Calu3 (cell line): ENCODE measurements around the gene GTF2A1L. TPM values are rescaled to one million over a fixed set of nuclear protein-coding genes. Genes with fewer than 3 reads are reported as not detected.

ENCODE experiments used
- Bru-seq: library from RNA; stranded (reverse); fragments of 400-500 nt; gene quantifications from one replicate; lab custom pipeline; 2021; lab: Mats Ljungman, UMichigan
- BruChase-seq, 2 experiments: library from RNA; stranded (reverse); fragments of 400-500 nt; gene quantifications; one replicate each; lab custom pipeline; 2021; lab: Mats Ljungman, UMichigan
- BruUV-seq: library from RNA; stranded (reverse); fragments of 400-500 nt; replicated peaks from 2 replicates; lab custom pipeline; 2021; lab: Mats Ljungman, UMichigan
- CTCF ChIA-PET: fragments of 300-600 bp; sonication (Branson Sonifier 250); formaldehyde crosslinking; loops from one replicate; lab custom pipeline; 2022; ENCODE audit warnings: antibody characterized with exemption; lab: Charles Lee
- DNase-seq: peaks from one replicate; pipeline ENCODE4 v3.0.0; 2022
- H3K27ac Mint-ChIP-seq: one replicate; pipeline ENCODE4 v1.8.0; 2022; ENCODE audit warnings: mixed read lengths; ENCODE audit not compliant: unreplicated experiment
- H3K27me3 Mint-ChIP-seq: one replicate; pipeline ENCODE4 v1.8.0; 2022; ENCODE audit warnings: mixed read lengths; ENCODE audit not compliant: unreplicated experiment
- H3K36me3 Mint-ChIP-seq: one replicate; pipeline ENCODE4 v1.8.0; 2022; ENCODE audit warnings: mild to moderate bottlenecking, moderate library complexity, mixed read lengths; ENCODE audit not compliant: insufficient read depth, unreplicated experiment
- H3K4me1 Mint-ChIP-seq: one replicate; pipeline ENCODE4 v1.8.0; 2022; ENCODE audit warnings: mild to moderate bottlenecking, low read depth, mixed read lengths; ENCODE audit not compliant: unreplicated experiment
- H3K4me3 Mint-ChIP-seq: one replicate; pipeline ENCODE4 v1.8.0; 2022; ENCODE audit warnings: mild to moderate bottlenecking, low read depth, moderate library complexity, mixed read lengths; ENCODE audit not compliant: unreplicated experiment
- H3K9me3 Mint-ChIP-seq: one replicate; pipeline ENCODE4 v1.8.0; 2022; ENCODE audit warnings: low read depth, mixed read lengths; ENCODE audit not compliant: unreplicated experiment
- intact Hi-C: fragments of 100-400 bp; cut with micrococcal nuclease; formaldehyde crosslinking; loops from one replicate; pipeline ENCODE4 v1.10.0; 2022; ENCODE audit not compliant: unreplicated experiment
- long read RNA-seq: library from polyadenylated mRNA; stranded (forward); transcript quantifications from one replicate; pipeline ENCODE4 v2.0.0, GENCODE V29; 2022
- total RNA-seq: library from RNA; stranded (reverse); gene quantifications from 2 replicates; pipeline ENCODE4 v1.2.3, GENCODE V29; 2022
- TF ChIP-seq, protein P1 (sequence below): fragments of 200-600 bp; IDR thresholded peaks from one replicate; pipeline ENCODE4 v1.8.0; 2022; ENCODE audit warnings: antibody characterized with exemption; ENCODE audit not compliant: unreplicated experiment

Gene GTF2A1L, protein sequence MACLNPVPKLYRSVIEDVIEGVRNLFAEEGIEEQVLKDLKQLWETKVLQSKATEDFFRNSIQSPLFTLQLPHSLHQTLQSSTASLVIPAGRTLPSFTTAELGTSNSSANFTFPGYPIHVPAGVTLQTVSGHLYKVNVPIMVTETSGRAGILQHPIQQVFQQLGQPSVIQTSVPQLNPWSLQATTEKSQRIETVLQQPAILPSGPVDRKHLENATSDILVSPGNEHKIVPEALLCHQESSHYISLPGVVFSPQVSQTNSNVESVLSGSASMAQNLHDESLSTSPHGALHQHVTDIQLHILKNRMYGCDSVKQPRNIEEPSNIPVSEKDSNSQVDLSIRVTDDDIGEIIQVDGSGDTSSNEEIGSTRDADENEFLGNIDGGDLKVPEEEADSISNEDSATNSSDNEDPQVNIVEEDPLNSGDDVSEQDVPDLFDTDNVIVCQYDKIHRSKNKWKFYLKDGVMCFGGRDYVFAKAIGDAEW
- not detected in 2 replicates for total RNA-seq
- Bru-seq, nascent RNA: not detected
- not detected for BruChase-seq, experiment 1, labeled RNA remaining after a 6-hour chase
- not detected for BruChase-seq, experiment 2, labeled RNA remaining after a 2-hour chase
- long read RNA-seq: 0 reads

DNA sequence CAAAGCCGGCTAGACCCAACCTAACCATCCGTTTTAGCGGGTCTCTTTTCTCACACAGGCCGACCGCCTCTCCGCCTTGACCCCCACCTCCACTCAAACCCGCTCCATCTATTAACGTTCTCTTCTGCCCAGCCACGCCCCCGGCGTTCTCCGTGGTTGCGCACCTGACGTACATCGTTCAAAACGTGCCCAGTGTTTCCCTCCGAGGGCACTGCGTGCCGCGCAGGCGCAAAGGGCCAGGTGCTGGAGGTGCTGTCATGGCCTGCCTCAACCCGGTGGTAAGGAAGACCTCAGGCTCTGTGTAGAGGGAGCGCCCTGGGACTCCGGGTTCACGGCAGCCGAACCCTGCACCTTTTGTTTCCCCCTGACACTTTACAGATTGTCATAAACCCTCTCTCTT, at the start of gene GTF2A1L:
Gene GTF2A1L, plus strand, starts transcription at position 239 of the 400 bp plus-strand sequence. Its CDS starts 19 bp downstream, at position 258.
- Mint-ChIP-seq H3K9me3 (no peaks in the 10 kb centered on the region), H3K4me3 (no peak within 1 kb of the TSS), H3K27me3 (peaks cover 8% of the 10 kb centered on the region), H3K4me1 (no peaks in the 10 kb centered on the region), H3K27ac (no peak within 1 kb of the TSS), H3K36me3 (no peaks in the 10 kb centered on the region)
- TF ChIP-seq, protein P1, sequence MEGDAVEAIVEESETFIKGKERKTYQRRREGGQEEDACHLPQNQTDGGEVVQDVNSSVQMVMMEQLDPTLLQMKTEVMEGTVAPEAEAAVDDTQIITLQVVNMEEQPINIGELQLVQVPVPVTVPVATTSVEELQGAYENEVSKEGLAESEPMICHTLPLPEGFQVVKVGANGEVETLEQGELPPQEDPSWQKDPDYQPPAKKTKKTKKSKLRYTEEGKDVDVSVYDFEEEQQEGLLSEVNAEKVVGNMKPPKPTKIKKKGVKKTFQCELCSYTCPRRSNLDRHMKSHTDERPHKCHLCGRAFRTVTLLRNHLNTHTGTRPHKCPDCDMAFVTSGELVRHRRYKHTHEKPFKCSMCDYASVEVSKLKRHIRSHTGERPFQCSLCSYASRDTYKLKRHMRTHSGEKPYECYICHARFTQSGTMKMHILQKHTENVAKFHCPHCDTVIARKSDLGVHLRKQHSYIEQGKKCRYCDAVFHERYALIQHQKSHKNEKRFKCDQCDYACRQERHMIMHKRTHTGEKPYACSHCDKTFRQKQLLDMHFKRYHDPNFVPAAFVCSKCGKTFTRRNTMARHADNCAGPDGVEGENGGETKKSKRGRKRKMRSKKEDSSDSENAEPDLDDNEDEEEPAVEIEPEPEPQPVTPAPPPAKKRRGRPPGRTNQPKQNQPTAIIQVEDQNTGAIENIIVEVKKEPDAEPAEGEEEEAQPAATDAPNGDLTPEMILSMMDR: no peak
- BruUV-seq: no TSS peak
- intact Hi-C loops: no loop called here
- no peak for DNase-seq
- CTCF ChIA-PET: no interaction called here

DNA sequence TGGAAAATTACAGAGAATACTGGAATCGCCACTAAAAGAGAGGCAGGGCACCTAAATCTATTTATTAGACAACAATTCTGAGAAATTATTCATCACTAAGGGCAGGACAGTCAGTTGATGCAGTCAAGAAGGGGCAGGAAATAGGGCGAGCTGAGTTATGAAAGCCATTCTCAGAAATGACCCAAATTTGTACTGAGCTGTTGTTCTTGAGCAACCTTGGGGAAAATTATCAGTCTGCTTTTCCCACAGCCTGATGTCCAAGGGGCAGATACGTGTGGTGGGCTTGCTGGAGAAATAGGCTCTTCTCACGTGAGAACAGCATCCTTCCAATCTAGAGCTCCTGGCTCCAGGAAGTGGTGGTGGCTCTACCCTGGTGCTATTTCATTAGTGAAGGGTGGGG, 49.1 kb upstream of the GTF2A1L start:
- TF ChIP-seq, protein P1: no peak
- CTCF ChIA-PET: no interaction called here
- DNase-seq: no peak
- H3K9me3 Mint-ChIP-seq: no peaks in the 10 kb centered on the region
- no TSS peak for BruUV-seq
- H3K4me3 Mint-ChIP-seq: no peak overlapping the region
- no peaks in the 10 kb centered on the region for H3K36me3 Mint-ChIP-seq
- no peak overlapping the region for H3K27ac Mint-ChIP-seq
- no peaks in the 10 kb centered on the region for H3K27me3 Mint-ChIP-seq
- intact Hi-C loops: no loop called here
- H3K4me1 Mint-ChIP-seq: no peaks in the 10 kb centered on the region

DNA sequence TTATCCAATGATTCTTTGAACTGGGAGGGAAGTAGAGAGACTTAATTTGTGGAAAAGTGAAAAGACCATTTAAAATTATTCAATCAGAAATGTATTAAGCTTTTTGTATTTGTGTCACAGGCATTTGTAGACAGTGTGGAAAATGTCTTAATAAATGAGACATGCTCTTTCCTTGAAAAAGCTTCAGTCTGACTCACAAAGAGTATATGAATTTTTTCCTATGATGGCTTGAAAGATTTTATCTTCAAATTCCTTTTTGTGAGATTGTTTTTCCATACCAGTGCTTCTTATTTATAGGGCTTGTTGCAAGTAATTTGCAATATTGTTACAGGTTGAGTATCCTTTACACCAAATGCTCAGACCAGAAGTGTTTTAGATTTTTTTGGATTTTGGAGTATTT, 48.2 kb upstream of the GTF2A1L start:
- no peaks in the 10 kb centered on the region for H3K4me1 Mint-ChIP-seq
- intact Hi-C loops: no loop called here
- H3K27me3 Mint-ChIP-seq: no peaks in the 10 kb centered on the region
- no peak for DNase-seq
- H3K9me3 Mint-ChIP-seq: no peaks in the 10 kb centered on the region
- no peaks in the 10 kb centered on the region for H3K36me3 Mint-ChIP-seq
- TF ChIP-seq, protein P1: no peak
- BruUV-seq: no TSS peak
- CTCF ChIA-PET: no interaction called here
- H3K4me3 Mint-ChIP-seq: no peak overlapping the region
- no peak overlapping the region for H3K27ac Mint-ChIP-seq

DNA sequence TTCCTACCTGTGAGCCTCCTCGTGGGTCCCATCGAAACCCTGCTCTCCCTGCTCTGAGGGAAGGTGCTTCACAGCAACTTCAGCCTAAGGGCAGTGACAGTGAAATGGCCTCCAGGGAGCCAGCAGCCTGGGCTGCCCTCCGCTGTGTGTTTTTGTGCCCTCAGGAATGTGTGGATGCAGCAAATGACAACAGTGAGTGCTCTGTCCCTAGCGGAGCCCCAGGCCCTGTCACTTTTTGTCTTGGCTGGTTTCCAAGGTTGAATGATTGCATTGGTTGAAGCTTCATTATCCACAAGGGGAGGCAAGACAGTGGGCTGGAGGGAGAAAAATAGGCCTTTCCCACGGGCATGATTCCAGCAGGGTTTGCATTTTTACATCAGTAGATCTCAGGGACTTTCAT, 44.8 kb upstream of the GTF2A1L start:
- Mint-ChIP-seq H3K36me3 (no peaks in the 10 kb centered on the region), H3K4me1 (no peaks in the 10 kb centered on the region), H3K27me3 (no peaks in the 10 kb centered on the region), H3K27ac (no peak overlapping the region), H3K9me3 (no peaks in the 10 kb centered on the region), H3K4me3 (no peak overlapping the region)
- BruUV-seq: no TSS peak
- CTCF ChIA-PET: no interaction called here
- TF ChIP-seq, protein P1: no peak
- intact Hi-C loops: no loop called here
- DNase-seq: no peak
